HG02852 (cell line): ENCODE results near the gene TBC1D21.

Source experiments
- ATAC-seq: cut with Tn5 transposase; IDR thresholded peaks from one replicate; pipeline ENCODE4 v1.9.1; 2021; ENCODE audit warnings: mild to moderate bottlenecking, moderate library complexity; ENCODE audit not compliant: unreplicated experiment

The TBC1D21 gene, protein sequence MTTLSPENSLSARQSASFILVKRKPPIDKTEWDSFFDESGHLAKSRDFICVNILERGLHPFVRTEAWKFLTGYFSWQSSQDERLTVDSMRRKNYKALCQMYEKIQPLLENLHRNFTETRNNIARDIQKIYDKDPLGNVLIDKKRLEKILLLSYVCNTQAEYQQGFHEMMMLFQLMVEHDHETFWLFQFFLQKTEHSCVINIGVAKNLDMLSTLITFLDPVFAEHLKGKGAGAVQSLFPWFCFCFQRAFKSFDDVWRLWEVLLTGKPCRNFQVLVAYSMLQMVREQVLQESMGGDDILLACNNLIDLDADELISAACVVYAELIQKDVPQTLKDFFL

DNA sequence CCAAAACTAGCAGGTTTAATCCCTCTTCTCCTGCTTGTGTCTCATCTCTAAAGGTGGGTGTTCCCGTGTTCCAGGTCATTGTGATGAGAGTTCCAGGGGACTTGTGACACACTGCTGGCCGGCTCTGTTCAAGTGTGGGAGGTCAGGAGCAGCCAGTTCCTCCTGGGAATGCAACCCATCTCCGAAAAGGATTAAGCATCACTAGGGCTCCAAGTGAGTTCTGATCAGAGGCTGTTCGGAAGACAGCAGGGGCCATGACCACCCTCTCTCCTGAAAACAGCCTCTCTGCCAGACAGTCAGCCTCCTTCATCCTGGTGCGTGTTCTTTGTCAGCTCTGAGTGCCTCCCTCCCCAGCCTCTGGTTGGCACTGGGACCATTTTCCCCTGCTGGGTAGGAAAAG, at the start of gene TBC1D21:
Gene TBC1D21, plus strand, starts transcription at position 109 of the 400 bp plus-strand sequence. Its CDS starts 146 bp downstream, at position 255.
- ATAC-seq: no peak

DNA sequence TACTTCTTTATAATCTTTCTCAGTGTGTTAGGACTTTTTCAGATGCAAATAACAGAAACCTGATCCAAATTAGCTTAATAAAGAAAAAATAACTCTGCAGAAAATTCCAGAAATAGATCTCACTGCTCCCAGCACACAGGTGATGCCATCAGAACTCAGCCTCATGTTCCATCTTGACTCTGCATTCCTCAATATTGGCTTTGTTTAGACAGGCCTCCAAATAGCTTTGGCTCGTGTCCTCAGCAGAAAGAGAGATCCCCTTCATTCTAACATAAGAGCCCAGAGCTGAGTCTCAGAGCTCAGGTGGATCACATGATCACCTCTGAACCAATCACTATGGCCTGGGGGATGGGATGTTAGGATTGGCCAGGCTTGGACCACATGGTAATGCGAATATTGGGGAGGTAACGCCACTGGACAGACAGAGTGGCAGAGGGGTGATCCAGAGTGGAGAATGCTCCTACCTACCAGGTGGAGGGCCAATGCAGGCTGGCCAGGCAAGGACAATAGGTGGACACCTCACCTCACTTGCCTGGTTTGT, 46.6 kb upstream of the TBC1D21 start:
- ATAC-seq: no peak

DNA sequence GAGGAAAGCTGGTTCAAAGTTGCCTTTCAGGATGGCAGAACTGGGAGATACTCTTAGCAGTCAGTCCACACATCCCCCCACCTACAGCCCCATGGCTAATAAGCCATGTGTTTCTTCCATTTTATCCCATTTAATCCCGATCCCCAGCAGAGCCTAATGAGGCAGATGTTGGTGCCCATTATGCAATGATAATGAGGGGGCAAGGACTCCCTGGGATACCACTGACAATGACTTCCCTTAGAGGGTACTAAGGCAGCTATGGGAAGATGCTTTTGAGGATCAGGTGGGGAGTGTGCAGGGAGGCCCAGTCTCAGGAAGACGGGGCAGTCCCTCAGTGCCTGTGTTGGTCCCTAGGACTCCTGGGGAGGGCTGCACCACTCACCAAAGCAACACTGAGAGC, 43.8 kb upstream of the TBC1D21 start:
- no peak for ATAC-seq

DNA sequence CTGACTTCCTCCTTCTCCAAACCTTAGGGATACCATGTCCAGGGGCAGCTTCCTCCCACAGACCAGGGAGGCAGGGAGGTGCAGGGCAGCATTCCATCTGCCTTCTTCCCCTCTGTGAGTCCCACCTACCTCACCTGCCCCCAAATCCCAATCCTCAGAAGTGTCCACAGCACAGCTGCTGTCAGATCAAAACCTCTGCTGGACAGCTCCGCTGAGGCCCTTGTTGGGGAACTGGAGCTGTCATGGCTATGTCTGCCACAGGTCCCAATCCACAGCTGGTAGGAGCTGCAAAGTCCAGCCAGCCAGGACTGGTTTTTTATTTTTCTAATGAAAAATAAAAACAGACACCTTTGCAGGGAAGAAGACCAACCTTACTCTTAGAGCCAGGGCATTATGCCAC, 40.7 kb upstream of the TBC1D21 start:
- ATAC-seq: no peak

DNA sequence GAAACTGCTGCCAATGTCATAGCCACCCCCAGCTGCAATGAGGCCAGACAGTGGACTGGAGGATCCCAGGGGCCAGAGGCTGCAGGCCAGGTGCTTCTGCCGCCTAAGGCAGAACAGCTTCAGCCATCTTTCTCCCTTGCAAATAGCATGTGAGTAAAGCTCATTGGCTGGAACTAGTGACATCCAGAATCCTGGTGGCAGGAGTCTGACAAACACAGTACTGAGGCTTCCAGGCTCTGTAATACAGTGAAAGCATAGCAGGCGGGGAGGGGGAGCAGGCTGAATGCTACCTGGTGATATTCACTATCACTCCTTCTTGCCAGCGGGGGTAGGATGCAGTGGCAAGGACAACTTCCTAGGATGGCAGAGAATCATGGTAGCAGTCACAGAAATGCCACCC, 36.5 kb upstream of the TBC1D21 start:
- no peak for ATAC-seq

DNA sequence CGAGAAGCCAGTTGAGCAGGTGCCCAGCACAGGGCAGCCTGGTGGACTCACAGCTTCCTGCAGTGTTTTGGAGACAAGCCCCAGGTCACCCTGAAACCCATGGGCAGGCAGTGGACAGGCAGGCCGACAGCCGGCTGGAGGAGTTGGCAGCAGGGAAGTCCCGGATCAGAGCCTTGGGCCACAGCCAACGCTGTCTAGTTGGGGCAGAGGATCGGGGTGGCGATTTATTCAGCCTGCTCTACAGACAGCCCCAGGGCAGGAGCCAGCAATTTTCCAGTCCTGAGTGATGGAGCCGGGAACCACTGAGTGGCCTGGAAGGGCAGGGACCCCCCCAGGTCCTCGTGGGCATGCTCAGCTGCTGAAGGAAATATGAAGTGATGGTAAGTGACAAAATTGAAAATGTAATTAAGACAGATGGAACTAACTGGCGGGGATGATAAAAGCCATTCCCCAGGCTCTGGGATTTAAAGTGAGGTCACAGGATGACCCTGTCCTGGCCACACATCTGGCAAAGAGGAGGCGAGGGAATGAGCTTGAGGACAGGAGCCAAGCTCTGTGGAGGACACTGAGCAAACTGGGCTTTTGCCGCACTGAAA, 34.4 kb upstream of the TBC1D21 start:
- ATAC-seq: no peak

DNA sequence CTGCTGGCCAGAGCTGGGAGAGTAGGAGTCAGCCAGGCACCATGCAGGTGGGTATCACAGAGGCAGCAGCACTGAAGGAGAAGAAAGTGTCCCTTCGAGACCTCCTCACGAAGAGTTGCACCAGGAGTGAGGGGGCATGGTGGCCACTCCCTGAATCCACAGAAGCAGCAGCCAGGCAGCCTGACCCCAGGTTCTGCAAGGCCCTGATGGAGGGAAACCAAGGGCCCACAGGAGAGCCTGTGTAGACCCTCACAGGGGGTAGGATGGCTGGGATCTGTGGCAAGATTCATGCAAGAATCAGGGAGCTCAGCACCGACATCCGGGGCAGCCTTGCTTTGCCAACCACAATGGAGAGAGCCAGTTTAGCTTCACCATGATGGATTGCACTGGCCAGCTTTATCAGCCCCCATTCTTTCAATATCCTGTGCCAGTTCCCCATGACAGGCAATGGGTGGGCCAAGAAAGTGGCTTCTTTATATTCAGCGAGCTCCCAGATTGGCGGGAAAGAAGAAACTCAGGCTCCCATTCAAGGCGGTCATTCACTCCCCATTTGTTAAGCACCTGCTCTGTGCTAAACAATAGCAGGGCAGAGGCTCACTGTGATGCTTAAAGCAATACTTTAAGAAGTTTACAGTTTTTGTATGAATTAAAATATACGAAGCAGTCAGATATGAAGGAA, 33.5 kb upstream of the TBC1D21 start:
- ATAC-seq: no peak

DNA sequence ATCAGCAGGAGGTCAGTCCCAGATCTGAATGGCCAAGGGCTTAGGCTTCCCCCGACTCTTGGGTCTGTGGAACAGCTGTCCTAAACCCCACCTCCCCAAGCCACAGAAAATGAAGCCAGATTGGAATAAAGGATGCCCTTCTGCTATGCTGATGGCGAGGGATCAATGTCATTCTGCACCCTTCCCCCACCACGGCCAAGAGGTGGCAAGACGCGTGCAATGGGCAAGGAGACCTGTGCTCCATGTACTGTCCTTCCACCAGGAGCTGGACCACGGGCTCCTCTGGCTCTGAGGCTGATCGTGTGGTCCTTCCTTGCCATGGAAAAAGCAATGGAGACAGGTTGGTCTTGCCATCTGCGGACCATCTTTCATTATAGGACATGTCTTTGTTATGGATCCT, 32.6 kb upstream of the TBC1D21 start:
- ATAC-seq: no peak

DNA sequence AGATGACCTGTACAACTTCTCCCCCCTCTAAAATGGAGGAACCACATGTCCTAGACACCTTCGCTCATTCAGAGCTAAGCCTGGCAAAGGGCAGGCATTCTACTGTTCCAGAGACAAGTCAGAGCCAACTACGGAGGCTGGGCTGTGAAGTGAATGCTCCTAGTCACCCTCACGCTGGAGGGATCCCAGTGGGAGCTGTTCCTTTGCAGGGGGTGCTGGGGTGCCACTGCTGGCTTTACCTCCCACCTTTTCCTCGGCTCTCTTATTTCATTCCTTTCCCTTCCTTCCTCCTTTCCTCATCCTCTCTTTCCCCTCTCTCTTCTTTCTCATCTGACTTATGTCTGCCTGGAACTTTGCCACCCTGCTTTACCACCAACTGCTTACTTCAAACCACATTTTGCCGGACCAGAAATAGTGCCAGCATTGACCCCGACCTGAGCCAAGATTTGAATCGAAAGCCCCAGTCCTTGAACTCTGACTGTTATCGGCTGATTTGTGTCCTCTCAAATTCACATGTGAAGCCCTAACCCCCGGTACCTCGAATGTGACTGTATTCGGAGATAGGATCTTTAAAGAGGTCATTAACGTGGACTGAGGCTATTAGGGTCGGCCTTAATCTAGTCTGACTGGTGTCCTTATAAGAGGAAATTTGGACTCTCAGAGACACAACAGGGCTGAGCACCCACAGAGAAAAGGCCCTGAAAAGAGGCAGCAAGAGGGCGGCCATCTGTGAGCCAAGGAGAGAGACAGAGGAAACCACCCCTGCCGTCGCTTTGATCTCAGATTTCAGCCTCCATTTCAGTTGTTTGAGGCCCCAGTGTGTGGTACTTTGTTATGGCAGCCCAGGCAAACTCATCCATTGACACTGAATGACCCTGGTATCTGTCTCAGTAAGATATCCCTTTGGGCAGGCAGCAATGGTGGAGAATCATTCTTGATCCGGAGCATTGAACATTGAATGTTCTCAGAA, 31.3 kb upstream of the TBC1D21 start:
- ATAC-seq: no peak

DNA sequence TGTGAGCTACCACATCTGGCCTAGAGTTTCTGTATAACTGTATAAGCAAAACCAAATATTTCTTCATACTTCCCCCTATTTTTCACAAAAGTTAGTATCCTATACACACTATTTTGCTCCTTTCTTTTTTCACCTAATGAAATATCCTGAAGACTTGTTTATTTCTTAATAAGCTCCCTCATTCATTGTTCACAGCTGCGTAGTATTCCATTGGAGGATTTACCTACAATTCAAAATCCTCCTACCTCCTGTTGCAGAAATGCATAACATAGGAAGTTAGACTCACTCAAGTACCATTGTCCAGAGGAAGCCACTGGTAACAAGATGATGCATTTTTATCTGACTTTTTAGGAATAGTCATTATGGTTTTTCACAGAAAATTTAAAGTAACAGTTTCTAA, 29.6 kb upstream of the TBC1D21 start:
- no peak for ATAC-seq

DNA sequence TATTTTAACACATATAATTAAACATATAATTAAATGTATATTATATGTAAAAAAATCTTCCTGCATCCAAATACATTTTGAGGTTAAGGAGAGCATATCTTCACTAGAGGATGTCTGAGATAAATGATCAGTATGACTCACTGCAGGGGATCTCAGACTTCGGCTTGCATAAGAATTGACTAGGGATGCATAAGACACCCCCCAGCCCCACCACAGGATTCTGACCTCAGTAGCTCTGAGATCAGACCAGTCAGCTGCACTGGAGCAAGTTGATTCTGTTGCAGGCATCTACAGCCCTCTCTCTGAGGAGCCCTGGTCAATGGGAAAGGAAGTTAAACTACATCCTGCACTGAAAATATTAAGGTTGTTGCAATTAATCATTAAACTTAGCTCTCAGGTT, 29.0 kb upstream of the TBC1D21 start:
- ATAC-seq: no peak

DNA sequence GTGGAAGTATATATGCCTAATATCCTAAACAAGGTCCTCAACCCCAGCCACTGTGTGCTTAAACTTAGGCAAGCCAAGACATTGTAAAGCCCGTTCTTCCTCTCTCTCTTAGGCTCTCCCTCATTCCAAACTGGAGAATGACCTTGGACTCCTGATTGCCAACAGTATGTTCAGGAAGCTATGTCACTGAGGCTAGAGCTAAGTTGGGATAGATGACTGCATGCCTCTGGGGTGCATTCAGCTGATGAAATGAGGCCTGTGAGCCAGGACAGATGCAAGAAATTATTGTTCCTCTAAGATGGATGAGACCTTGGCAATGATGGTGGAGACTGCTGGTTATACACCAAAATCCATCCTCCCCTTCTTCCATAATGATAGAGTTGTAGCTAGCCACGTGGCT, 27.9 kb upstream of the TBC1D21 start:
- no peak for ATAC-seq

DNA sequence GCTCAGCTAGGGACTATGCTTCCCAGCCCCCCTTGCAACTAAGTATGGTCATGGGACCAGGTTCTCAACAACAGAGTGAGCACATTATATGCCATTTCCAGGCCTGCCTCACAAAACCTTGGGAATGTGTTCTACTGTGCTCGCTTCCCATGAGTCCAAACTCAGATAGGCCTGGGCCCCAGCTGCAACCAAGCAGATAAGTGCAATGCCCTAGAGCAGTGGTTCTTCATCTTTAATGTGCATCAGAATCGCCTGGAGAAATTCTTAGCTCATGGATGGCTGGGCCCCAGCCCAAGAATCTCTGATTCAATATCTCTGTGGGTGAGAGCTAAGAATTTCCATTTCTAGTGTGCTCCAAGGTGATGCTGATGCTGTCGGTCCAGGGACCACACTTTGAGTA, 27.5 kb upstream of the TBC1D21 start:
- ATAC-seq: no peak

DNA sequence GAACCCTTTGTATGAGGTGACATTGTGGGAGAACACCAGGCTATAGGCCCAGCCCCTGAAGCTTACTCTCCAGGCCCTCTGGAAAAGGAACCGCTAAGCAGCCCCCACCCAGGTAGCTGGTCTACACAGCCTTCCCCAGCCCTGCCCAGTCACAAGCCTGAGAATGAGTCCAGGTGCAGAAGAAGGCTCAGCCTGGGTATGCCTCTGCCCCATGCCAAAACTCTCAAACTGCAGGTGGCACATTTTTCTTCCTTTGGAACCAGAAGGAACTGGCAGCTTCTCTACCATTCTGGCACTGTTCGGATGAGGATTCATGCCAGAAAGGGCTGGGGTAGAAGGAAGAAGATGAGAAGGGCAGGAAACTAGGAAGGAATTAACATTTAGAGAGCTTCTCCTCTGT, 23.7 kb upstream of the TBC1D21 start:
- no peak for ATAC-seq

DNA sequence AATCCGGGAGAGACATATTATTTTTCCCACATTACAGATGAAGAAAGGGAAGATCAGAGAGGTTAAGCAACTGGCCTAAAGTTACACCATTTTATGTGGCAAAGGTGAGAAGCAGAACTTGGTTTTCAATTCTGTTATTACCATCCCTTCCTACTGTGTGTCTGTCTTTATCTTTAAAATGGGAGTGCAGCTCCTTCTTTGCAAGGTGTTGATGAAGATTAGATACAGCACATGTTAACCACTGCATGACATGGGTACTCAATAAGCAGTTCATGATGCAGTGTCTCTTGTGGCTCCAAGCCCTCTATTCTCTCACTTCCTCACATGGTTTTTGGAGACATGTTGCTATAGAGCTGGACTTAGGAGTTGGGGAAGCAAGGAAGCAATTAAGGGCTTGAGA, 23.1 kb upstream of the TBC1D21 start:
- ATAC-seq: no peak

DNA sequence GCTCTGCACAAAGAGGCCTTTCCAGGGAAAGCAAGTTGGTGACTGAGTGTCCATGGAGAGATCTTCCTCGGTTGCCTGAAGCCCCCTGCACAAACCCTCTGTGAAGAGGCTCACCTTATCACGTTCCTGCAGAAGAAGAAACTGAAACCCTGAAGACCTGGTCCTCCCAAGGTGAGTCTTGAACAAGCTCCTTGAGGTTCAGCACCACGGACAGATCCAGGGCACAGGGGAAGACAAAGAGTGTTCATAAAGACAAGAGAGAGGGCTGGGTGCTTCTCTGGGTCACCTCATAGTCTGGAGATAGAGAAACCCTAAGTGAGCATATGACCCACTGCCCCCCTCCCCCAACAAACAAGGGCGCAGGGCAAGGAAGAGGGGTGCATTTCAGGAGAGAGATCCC, 21.7 kb upstream of the TBC1D21 start:
- ATAC-seq: no peak

DNA sequence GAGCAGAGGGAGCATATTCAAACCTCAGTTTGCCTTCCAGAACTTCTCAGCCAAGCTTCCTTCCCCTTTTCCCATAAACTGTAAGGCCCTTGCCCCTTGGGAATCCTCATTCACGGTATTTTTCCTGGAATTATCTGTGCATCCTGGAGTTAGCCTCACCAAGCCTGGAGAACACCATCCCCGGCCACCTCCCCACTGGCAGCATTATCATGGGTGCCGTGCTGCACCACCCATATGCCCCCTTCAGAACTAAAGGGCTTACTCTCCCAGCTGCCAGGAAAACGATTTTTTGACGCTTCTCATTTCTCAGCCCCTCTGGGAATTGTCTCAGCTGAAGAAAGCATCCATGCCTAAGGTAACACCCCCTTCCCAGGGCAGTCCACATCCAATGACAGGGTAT, 20.9 kb upstream of the TBC1D21 start:
- no peak for ATAC-seq

DNA sequence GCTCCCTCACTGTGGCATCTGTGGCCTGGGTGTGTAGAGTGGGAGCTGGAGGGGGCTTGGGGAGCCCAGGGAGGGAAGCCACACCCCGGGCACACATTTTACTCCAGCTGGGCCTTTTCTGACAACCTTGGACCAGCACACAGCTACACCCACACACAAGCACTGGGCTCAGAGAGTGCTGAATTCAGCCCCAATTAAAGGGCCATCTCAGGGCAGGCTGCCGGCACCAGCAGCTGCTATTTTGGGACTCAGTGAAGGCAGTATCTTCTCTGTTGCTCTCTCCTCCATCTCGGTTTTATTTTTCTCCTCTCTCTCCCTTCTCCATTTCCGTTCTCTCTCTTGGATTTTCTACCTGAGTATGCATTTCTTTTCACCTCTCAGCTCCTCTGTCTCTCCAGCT, 19.1 kb upstream of the TBC1D21 start:
- ATAC-seq: no peak

DNA sequence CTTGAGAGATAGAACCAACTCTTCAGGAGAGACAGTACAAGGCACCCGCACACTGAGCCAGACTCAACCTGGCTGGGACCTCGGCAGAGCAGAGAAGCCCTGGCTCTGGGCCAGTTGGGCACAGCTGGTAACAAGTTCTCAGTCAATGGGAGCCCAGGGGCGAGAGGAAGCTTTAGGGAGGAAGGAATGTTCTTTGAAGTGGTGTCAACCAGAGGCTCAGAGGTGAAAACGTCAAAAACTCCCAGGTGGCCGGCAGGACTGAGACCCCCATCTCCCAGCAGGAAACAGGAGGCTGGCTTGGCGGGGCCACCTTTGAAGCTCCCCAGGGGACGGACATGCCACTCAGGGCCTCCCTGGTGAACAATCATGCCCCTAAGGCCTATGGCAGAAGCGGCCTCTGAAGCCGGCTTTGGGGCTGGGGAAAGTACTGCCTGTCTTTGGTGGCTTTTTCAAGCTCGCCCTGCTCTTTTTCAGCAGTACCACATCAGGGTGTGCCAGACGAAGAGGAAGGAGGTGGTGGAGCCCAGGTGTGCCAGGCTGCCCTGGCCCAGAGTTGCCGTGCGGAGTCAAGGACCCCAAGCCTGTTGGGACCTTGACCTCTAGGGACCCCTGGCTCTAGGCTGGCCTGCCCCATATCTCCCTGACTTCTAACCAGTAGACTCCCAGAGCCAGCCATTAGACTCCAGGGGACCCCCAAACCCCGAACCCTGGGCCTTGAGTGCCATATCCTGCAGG, 16.7 kb upstream of the TBC1D21 start:
- ATAC-seq: no peak
